ENCODE data around the gene NFILZ.

GRCh38 chr19:8673276-8673891 lies 43.0 kb downstream of the NFILZ start:
- TF ChIP-seq EZH2 (IDR thresholded peaks at IDR 0.05; ENCODE audit: borderline replicate concordance, low read depth, low read length, severe bottlenecking) (no peak), CTCF (IDR thresholded peaks at IDR 0.05; ENCODE audit: borderline replicate concordance, extremely low read depth, low read length, poor library complexity, severe bottlenecking) (no peak)

Data from DND-41 (cell line).